ENCODE data around the gene LMNTD1.
"Not testable (repeated sequence)": the region's sequence is repeated elsewhere in the genome, so short reads cannot be mapped to it uniquely, and the experiment has no call there.

Gene LMNTD1

GRCh38 chr12:25553098-25553497, at the start of gene LMNTD1:
Gene LMNTD1 (minus strand): TSS chr12:25553283. CDS start chr12:25552959, 324 bp downstream.
- no peak for DNase-seq

GRCh38 chr12:25598956-25599355, 45.9 kb upstream of the LMNTD1 start:
- no peak for DNase-seq

- DNase-seq = not testable (repeated sequence)
These were observed 42.4 kb upstream of the LMNTD1 start for GRCh38 chr12:25595496-25595895.

GRCh38 chr12:25594376-25594775, 41.3 kb upstream of the LMNTD1 start:
- no peak for DNase-seq

GRCh38 chr12:25592725-25593495, 39.8 kb upstream of the LMNTD1 start:
- no peak for DNase-seq

- no peak for DNase-seq
These were observed 38.1 kb upstream of the LMNTD1 start for GRCh38 chr12:25591144-25591543.

GRCh38 chr12:25590011-25590721, 37.1 kb upstream of the LMNTD1 start:
- no peak for DNase-seq

GRCh38 chr12:25587346-25587745, 34.3 kb upstream of the LMNTD1 start:
- DNase-seq = no peak

GRCh38 chr12:25585662-25586061, 32.6 kb upstream of the LMNTD1 start:
- no peak for DNase-seq

- DNase-seq = no peak
These were observed 32.0 kb upstream of the LMNTD1 start for GRCh38 chr12:25585021-25585523.

- no peak for DNase-seq
These were observed 31.5 kb upstream of the LMNTD1 start for GRCh38 chr12:25584596-25584995.

- DNase-seq = no peak
These were observed 30.5 kb upstream of the LMNTD1 start for GRCh38 chr12:25583545-25583944.

GRCh38 chr12:25581067-25581466, 28.0 kb upstream of the LMNTD1 start:
- no peak for DNase-seq

- DNase-seq = no peak
These were observed 25.5 kb upstream of the LMNTD1 start for GRCh38 chr12:25578411-25579143.

GRCh38 chr12:25574761-25575160, 21.7 kb upstream of the LMNTD1 start:
- no peak for DNase-seq

GRCh38 chr12:25573346-25573745, 20.3 kb upstream of the LMNTD1 start:
- no peak for DNase-seq

GRCh38 chr12:25570418-25570817, 17.3 kb upstream of the LMNTD1 start:
- DNase-seq = no peak

- DNase-seq = no peak
These were observed 13.3 kb upstream of the LMNTD1 start for GRCh38 chr12:25566202-25566949.

GRCh38 chr12:25558586-25558985, 5.5 kb upstream of the LMNTD1 start:
- DNase-seq = no peak

GRCh38 chr12:25557830-25558436, 4.8 kb upstream of the LMNTD1 start:
- no peak for DNase-seq

- no peak for DNase-seq
These were observed 3.1 kb upstream of the LMNTD1 start for GRCh38 chr12:25556153-25556552.

- DNase-seq = no peak
These were observed 402 bp downstream of the LMNTD1 start for GRCh38 chr12:25552681-25553080.

All from 8988T (cell line).